GM19239 (cell line): ENCODE data around the gene AGMO.

Experiments used
- DNase-seq: peaks from one replicate; pipeline ENCODE4 v3.0.0; 2011; ENCODE audit warnings: low spot score; ENCODE audit not compliant: insufficient read length
- FAIRE-seq: peaks from 2 replicates; lab custom pipeline; 2011; peaks lifted over from hg19 to GRCh38; lab: Jason Lieb, UNC

AGMO gene

DNA sequence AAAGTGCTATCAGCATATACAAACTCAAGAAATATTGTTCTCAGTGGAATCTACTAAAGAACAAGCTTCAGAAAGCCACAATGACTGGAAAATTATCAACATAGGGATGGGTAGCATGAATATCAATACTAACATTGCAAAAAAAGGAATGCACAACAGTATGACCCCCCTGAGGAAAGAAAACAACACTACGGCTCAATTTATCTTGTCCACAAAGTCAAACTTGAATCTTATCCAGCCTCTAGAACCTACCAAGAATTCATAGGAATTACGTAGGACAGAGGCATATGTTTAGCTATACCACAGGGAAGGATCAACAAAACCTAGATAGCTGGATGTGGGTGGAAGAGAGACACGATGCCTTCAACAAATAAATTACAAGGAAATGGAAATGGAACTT lies 54.6 kb downstream of the AGMO start:
- FAIRE-seq (no peak), DNase-seq (no peak)

DNA sequence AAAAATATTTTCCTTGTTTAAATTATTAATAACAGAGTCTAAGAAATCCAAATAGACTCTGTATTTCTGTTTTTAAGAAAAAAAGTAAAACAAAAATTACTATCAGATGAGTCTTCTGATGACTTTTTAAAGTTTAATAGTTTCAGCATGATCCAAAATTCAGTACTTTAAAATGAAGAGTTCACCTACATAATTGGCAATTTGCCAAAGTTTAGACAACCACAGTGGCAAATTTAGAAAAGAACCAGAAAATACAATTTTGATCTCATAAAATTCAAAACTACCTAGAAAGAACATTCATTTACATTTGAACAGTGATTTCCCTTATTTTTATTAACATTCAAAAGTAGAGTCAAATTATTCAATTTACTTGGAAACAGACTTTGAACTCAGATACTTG lies 56.1 kb downstream of the AGMO start:
- FAIRE-seq (no peak), DNase-seq (no peak)

DNA sequence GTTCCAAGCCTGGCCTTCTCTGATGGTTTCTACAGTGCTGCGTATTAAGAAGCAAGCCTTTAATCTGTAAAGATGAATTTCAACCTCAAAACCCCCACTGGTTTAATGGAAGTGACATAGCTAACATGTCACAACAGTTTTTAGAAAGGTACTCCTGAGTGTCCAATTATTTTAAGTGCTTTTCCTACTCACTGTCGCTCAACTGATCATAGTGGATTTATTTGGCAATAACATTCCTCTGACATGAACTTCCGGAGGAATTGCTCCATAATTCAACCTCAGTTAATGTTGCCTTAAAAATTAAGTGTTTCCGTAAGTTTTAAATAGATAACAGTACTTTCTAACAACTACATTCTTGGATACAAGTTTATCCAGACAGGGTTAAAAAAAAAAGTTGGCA lies 57.5 kb downstream of the AGMO start:
- no peak for DNase-seq

DNA sequence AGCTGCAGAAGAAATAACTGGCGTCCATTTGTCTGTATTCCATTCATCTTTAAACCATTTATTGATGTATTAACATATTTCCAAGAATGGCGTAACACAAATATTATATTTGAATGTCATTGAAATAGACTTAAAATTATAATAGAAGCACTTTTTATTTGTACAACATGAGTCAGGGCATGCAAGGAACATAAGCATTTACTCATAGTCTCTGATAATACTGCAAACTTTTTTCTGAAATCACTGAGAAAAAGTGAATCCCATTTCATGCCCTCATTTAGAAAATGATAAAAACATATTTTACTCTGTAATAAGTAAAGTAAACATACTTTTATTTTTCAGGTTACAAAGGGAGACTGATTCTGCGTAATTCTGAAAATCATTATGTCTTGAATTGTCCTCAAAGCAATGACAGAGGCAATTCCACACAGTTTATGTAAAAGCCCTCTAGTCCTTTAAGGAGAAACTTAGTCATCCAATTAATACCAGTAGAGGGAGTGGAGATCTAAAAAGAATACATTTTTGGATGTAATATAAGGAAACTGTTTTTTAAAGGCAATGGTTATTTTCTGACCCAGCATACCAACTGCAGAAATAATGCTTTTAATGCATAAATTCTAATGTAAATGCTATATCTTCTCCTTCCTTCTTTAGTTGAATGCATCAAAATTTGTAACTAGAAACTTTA lies 58.1 kb downstream of the AGMO start:
- DNase-seq (no peak), FAIRE-seq (no peak)

More for the DNA sequence above, 57.5 kb downstream of the AGMO start:
- no peak for FAIRE-seq

DNA sequence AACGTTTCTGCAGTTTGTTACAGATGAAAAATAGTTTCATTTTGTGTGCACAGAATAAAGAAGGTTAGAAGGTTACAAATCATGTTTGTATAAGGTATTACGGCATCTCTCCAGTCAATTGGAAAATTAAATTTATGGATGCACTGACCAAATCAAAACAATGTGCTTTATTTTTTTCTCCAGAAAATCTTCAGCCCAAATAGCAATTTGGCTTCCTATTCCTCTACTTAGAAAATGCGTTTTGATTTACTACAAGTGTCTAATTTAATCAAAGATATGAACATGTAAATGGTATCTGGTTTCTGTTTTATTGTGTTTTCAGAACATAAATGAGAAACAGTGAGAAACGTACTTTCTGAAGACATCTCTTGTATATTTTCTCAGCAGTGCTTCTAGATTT lies 63.4 kb downstream of the AGMO start:
- no peak for FAIRE-seq

DNA sequence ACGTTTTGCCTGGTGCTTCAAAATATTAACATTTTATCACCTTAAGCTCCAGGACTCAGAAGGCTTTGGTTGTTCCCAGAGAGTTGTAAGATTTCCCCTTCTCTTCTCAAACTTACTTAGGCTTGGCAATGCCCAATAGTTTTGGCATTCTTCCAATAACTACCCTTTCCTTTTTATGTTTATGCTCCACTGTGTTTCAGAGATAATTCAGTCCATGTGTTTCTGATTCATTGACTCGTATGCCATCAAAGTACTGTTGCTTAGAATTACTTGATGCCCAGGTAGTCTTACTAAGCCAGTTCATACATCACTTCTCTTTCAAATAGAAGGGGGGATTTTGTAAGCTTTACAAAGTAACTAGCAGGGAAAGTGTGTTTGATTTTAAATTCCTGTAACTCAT lies 66.6 kb downstream of the AGMO start:
- DNase-seq (no peak), FAIRE-seq (no peak)

More for the DNA sequence above, 63.4 kb downstream of the AGMO start:
- DNase-seq, result no peak

DNA sequence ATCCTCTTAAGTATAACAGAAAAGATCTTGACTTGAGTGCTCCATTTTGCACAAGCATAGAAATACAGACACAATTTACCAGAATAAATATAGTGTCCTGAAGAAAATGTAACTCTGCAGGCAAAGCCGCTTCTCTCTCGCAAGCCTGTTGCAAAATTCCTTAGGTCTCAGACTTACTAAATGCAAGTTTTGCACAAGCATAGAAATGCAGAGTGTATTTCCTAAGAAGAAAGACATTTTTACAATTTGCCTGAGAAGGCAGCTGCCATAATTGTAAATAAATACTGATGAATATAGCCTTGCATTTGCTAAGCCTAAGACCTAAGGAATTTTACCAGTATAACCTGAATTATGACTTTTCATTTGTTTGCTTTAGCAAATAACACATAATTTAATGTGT lies 67.1 kb downstream of the AGMO start:
- no peak for FAIRE-seq
- DNase-seq, result no peak

DNA sequence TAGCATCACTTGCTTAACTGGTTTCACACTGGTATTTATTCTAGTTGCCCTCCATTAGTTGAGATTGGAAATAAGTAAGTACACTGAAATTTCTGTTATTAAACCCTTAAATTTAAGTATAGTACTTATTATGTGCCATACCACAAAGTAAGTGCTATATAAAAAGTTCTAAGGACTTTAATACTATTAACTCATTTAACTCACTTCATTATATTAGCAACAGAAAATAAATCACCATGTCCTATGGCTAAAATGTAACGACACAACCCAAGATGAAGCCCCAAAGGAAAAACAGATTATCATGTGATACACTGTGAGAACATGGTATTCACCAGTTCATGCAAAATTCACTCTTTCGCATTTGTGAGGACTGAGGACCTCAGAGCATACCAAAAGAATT lies 70.5 kb downstream of the AGMO start:
- no peak for DNase-seq
- no peak for FAIRE-seq

DNA sequence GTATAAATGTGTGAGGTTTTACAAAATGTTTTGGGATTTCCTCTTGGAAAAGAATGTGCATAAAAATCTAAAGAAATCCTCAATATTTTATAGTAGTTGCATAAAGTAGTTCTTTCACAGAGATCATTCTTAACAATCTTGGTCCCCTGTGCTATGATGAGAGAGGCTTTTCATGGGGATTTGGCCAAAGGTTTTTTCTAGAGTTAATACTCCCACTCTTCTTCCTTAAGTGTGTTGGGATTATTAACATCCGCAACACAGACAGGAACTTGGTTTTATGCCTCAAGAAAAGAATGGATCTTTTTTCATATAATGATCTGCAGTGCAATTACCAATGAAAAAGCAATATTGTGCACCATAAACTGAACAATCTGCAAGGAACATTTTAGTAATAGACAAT lies 71.5 kb downstream of the AGMO start:
- DNase-seq (no peak), FAIRE-seq (no peak)

DNA sequence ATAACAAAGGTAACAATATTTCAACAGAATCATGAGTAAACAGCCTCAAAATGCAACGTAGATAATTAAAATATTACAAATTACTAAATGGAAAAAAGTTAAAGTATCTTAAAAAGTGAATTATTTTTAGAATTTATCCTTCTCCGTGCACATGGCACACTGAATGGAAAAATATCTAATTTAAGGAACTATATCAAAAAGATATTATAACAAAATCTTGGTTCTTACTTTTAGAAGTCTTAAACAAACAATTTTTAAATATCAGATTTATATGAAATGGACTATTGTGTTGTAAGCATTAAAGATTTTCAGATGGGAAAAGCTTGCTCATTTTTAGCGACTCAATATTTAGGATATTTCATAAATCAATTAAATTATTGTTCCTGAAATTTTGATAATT lies 72.0 kb downstream of the AGMO start:
- no peak for FAIRE-seq

DNA sequence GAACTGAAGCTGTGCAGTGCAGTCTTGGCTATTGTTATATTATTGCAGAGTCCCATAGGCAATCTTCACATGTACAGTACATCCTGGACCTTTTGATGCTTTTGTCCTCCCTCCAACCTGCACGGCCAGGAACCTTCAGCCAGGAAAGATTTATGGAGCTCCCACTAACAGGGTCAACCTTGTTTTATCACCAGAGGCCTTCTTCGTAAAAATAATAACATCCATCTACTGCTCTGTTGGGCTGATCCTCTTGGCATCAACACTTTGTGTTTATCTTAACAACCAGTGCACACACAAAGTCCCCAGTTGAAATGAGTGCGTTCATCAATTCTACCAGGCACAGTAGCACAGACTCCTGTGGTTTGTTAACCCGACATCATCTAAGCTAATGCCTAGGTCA lies 72.4 kb downstream of the AGMO start:
- no peak for DNase-seq
- FAIRE-seq, result no peak

More for the DNA sequence above, 72.0 kb downstream of the AGMO start:
- no peak for DNase-seq

DNA sequence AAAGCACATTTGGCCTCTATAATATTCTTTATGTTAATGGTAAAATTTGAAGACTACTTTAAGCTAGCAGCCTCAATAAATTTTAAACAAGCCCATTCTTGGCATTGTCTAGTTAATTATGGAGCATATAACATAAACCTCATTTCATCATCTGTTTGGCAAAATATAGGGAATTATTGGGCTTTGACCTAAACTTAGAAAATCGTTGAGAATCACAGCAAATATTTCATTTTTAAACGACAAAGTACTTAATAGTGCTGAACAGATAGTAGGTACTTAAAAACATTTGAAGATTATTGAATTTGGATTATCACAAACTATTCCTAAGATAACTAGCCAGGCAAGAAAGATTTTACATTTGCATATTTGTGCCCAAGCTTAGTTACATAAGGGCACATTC lies 73.4 kb downstream of the AGMO start:
- FAIRE-seq, result no peak

DNA sequence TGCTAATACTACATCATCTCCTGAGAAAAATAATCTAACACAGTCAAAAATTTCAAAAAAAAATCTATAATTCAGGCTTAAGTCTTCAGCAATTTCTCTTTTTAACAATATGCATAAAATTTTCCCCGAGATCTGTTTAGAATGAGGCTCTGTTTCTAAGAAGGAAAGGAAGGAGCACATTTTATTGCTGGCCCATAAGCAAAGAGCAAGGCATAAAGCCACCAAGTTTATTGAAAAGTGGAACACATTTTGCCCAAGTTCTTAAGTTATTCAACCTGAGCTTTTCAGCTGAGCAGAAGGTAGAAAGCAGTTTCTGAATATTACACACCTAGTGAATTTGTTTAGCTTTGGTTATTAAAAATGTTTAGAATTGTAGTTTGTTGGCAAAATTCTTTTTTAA lies 73.9 kb downstream of the AGMO start:
- DNase-seq (no peak), FAIRE-seq (no peak)

More for the DNA sequence above, 73.4 kb downstream of the AGMO start:
- no peak for DNase-seq

DNA sequence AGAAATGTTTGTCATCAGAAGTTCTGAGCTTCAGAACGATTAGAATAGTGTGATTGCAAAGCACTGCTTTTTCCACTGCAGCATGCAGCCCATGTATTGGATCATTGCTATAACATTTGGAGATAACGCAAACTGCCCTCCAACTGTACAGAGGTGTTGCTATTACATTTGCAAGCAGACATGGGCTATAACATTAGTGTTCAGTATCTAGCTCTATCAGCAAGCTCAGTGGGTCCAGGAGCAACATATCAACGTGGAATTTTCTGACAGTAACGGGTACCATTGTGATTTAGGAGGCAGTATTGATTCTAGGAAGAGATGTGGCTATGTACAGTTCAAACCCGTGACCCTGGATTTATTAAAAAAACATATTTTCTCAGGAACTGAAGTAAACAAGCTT lies 75.8 kb downstream of the AGMO start:
- DNase-seq (no peak), FAIRE-seq (no peak)

DNA sequence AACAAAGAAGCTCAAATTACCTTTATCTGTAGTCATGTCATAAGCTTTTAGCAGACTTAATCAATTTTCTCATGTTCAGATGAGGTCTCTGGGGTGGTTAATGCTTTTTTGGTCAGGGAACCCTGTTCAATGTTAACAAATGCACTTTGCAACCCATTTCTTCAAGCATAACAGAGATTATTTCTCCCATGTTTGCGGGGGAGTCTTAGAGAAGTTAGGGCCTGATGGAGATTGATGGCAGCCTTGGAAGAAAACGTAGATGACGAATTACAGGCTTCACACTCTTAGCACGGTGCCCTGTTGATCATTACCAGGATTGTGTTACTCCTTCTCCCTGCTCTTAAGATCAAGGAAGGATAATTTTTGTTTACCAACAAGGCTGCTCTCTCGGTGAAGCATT lies 76.4 kb downstream of the AGMO start:
- FAIRE-seq (no peak), DNase-seq (no peak)

DNA sequence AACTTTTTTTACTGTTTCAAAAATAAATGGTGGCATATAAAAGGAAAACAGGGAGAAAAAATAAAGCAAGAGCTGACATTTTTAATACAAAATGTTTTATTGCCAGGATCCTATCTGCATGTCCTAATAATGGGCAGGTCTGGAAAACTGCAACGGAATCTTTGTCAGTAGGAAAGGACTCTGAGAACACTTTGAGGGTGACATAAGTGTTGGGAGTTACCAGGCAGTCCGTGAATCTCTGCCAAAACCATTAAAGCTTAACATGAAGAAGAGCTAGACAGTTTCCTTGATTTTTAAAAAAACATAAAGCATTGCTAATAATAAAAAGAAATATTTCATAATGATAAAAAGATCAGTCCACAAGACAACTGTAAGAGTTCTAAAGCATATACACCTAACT lies 80.7 kb downstream of the AGMO start:
- no peak for DNase-seq
- no peak for FAIRE-seq

DNA sequence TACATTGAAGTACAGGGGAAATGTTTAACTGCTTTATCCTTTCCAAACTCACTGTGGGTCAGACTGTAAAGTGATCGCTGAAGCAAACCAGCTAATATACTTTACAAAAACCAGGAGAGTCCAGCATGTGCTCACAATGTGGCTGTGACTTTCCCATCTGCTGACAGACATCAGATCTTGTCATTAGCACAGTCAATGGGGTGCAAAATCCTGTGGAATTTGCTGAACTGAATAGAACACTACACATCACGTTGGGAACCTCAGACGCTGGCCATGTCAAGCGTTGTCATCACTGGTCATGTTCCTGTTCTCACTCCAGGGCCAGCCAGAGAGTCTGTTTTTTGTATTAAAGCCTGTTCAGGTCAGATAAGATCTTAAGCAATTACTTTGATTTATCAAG lies 83.4 kb downstream of the AGMO start:
- DNase-seq (no peak), FAIRE-seq (no peak)

DNA sequence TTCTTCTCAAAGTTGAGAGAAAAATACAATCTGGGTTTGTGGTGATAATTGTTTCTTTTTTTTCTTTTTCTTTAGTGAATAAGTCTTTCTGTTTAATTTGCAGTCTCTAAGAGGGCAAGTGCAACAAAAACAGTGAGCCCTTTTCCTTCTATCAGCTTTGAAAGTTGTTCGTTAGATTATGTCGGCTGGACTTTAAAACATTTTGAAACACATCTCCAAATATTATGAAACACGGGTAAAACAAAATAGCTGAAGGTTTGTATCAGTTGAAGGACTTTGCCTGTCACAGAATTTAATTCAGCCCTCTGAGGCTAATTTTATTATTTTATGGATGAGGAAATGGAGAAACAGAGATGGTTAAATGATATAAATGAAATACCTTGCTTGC lies 85.3 kb downstream of the AGMO start:
- no peak for DNase-seq

DNA sequence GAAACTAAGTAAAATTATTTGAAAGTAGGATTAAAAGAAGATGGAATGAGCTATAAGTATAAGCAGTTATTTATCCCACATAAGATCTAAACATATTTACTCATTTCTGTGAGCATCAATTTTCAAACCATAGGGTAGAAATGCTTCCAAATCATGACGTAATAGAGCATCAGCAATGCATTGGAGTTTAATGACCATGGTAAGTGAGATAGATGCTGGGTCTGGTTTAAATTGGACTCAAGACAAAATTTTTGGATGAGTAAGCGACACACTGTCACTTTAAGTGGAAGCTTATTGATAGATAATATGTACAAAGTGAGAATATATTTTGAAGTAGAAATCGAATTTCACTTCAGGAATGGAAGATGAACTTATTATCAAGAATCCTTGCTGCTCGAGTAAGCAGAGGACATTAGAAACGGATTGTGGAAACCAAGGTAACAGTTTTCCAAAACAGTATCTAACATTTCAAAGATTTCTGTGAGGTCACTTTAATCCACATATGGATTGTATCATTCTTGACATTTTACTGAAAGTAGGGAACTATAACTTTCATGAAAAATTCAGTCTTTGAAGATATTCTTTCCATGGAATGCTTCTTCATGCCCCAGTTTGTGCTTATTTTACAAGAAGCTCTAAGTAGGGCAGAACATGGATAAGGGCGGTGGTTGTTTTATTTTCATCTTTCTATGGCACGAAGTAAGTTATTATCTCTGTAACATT lies 85.8 kb downstream of the AGMO start:
- DNase-seq, result no peak
- FAIRE-seq, result no peak

More for the DNA sequence above, 85.3 kb downstream of the AGMO start:
- FAIRE-seq, result no peak

DNA sequence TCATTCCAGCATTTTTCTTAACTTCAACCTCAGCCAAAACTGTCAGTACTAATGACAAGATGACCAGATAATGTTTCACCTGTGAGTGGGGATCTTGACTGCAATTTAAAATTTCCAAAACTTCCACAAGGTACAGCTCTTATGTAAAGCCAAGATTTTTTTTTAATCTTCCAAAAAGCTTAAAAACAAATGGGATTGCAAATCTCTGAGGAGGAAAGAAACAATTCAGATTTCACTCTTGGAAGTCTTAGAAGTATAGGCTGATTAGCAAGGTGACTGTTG lies 90.2 kb downstream of the AGMO start:
- FAIRE-seq (no peak), DNase-seq (no peak)

DNA sequence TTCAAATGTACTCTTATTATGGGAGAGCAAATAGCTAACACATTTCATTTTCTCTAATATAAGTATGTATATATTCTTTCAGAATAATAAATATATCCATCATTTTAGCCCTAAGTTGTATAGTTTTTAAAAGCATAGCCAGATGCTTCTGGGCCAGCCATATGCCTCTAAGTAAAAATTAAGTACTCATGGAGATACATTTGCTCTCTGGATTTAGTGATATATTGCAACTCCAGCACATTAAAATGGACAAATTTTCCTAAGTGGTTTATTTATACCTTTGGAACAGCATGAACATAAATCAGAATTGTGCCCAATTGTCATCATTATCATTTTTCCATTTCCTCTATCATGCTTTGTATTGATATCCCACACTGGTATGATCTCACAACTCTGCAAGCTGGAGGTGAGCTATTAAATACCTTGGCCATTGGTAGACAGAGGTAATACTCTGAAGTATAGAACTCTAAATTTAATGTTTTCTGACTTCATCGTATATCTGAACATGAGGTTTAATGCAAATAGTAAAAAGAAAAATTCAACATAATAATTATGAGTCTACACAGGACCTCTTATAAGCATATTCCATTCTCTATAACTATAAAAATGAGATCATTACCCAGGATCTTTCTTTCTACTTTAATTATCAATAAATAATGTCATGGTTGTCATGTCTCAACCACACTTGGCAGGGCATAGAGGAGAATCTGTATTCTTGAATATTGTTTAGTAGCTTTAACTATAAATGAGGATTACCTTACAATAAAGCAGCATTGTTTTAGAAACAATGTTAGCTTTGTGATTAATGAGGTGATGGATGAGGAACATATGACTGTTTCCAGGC lies 90.8 kb downstream of the AGMO start:
- no peak for DNase-seq
- no peak for FAIRE-seq
